GM18517 (cell line): ENCODE data around the gene GMEB2.

ENCODE experiments used
- ATAC-seq: cut with Tn5 transposase; IDR thresholded peaks from one replicate; pipeline ENCODE4 v1.9.1; 2021; ENCODE audit warnings: mild to moderate bottlenecking, moderate library complexity; ENCODE audit not compliant: unreplicated experiment

Gene GMEB2

DNA sequence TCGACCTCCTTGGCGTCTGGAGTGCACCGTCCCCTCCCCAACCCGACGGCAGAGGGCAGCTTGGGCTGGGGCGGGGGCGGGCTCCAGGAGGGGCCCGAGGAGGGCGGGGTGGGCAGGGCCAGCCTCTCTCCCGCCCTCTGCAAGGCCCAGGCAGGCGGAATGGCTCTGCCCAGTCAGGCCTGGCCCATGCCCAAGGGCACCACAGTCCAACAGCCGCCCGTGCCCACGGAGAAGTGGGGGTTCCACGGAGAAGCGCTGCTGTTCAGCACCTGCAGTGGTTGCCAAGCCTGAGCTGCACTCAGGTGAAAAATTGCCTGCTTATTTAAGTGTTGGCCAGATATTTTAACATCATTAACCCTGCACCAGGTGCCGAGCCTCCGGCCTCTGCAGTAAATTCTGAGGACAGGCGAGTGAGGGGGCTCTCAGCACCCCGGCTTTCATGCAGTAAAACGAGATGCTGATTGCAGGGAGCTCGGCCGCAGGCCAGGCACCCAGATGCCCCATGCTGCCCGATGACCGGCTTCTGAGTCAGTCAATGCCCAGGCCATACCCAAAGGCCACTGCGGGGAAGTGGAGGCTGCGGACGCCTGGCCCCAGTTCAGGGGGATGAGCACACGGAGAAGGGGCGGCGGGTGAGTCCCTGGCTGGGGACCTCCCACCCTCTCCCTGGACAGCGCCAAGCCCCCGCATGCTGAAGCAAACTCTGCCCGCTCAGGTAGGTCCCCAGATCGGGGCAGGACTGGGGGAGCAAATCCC is 79.0 kb downstream of the GMEB2 start, which contains the start of gene SRMS:
Gene SRMS (minus strand): TSS at position 25 of the 756 bp plus-strand sequence. CDS start 286 bp downstream, outside the sequence.
- no peak for ATAC-seq

DNA sequence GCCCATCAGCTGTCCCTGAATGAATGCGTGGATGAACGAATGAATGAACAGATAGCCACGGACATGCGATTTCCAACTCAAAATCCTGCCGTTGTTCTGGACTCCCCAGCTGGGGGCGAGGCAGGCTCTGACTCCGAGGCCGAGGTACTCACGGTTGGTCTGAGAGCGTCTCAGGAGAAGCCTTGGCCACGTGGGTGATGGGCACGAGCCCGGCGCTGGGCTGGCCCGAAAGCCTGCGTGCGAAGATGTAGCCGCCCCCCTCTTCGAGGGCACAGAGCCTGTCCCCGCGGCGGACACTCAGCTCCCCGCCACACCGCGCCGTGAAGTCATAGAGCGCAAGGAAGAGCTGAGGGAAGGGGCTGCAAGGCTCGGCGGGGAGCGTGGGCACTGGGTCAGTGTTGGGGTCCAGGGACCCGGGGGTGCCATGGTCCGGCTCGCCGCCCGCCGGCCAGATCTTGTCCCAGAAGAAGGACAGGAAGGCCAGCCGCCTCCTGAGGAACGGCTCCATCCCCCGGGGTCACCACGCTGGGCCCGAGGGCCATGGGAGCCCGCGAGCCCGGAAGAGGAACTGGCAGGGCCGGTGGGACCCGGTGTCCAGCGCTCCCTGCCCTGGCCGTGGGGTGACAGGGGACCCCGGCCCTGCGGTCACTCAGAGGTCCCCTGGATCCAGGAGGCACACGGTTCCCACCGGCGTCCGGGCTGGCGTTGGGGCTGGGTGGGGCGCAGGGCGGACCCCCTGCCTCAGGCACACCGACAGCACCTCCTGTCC is 79.8 kb downstream of the GMEB2 start:
- ATAC-seq = no peak

DNA sequence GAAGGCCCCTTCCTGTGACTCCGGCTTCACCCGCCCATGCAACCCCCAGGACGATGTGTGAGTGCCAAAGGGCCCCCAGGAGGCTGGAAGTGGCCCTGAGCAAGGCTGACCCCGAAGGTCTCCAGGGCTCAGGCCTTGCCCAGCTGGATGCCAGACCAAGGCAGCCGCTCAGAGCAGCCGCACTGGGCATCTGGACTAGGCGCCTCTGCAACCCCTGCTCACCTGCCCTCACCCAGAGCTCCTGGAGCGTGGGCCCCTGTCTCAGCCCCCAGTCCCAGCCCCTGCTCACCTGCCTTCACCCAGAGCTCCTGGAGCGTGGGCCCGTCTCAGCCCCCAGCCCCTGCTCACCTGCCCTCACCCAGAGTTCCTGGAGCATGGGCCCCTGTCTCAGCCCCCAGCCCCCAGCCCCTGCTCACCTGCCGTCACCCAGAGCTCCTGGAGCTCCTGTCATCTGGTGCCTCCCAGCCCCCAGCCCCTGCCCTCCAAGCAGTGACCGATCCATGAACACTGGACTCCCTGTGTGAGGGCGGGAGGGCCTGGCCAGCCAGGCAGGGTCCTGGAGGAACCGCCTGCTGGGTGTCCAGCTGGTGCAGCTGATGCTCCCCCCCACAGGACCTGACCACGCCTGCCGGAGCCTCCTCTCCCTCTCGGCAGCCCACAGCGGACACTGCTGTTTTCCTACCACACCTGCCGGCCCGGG is 80.5 kb downstream of the GMEB2 start:
- no peak for ATAC-seq

DNA sequence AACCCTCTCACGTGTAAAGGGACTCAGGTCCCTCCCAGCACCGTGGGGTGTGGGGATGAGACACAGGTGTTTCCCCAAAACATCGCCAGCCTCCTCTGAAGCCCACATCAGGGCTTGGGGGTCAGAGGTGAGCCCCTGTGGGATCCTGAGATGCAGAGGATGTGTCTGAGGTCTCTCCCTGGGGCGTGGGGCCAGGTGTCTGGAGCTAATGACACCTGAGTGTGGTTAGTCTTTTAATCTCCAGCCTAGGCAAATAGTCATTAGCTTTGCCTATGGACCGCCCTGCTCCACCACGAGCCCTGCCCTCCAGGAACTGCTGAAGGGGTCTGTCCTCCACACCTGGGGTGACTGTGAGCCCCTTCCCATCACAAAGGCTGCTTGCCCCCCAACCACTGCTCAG is 81.1 kb downstream of the GMEB2 start:
- ATAC-seq = no peak

DNA sequence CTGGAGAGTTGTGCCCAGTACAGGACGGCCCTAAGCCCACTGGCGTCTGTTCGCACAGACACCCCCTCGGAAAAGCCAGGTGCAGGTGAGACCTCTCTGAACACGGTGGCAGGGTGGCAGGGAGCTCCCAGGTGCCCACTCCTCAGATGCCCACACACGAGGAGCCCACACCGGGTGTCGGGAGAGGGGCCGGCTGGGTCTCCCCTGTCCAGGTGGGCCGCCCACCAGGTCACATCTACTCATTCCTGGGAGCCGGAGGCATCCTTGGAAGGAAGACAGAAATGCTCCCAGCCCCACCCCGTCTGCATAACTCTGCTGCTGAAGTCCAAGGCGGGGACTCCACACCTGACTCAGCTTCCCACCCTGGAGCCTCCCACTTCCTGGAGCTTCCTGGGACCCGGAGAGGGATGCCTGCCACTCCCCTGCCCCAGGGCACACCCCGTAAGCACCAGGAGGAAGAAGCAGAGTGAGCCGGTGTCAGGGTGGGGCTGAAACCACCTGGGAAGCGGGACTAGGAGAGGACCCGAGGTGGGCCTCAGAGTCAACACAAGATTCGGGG is 81.9 kb downstream of the GMEB2 start:
- ATAC-seq = no peak

DNA sequence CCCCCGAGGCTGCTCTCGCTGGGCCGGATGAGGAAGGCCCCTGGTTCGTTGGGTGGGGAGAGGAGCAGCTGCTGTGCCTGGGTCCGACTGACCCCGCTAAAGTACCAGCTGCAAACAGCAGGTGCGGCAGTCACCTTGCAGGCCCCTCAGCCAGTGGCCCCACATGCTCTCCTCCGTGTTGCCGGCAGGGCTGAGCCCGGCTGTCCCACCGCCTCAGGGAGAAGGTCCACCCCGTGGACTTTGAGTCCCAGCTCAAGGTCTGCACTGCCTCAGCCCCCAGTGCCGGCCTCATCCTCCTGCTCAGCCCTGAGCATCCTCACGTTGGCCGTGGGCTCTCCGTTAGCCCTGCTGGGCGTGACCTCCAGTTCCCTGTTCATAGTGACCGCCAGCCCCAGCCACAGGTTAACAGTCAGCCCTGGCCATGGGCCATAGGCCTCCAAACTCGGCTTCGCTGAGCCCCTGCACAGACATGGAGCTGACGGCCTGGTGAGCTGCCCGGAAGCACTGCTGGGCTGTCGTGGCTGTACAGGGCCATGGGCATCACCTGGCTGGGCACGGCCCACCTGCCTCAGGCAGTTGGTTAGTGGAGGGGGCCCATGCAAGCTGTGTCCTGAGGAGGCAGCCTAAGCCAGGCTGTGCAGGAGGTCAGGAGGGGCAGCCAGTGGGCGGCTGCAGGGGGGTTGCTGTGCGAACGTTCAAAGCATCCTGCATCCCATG is 82.5 kb downstream of the GMEB2 start:
- ATAC-seq = no peak

DNA sequence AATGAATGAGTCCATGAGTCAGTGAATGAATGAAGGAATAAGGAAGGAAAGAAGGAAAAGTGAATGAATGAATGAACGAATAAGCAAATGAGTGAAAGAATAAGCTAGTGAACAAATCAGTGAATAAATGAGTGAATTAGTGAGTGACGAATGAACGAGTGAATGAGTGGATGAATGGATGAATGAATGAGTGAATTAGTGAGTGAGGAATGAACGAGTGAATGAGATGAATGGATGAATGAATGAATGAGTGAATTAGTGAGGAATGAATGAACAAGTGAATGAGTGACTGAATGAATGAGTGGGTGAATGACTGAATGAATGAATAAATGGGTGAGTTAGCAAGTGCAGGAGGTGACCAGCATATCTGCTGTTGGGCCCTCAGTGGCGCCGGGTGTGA is 83.2 kb downstream of the GMEB2 start:
- no peak for ATAC-seq

DNA sequence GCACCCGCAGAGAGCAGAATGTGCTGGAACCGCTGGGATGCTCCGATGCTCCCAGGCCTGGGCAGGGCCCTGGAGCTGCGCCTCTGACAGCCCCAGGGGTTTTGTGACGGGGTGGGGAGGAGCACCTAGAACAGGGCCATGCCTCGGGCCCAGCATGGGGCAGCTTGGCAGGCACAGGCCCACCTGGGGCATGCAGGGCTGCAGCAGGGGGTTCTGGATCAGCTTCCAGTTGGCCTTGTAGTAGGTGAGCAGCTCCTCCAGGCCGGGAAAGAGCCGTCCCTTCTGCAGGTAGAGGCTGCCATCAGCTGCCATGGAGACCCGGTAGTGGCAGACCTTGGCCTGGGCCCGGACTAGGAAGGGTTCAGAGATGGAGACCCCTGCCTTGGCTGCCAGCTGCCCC is 83.8 kb downstream of the GMEB2 start:
- no peak for ATAC-seq

DNA sequence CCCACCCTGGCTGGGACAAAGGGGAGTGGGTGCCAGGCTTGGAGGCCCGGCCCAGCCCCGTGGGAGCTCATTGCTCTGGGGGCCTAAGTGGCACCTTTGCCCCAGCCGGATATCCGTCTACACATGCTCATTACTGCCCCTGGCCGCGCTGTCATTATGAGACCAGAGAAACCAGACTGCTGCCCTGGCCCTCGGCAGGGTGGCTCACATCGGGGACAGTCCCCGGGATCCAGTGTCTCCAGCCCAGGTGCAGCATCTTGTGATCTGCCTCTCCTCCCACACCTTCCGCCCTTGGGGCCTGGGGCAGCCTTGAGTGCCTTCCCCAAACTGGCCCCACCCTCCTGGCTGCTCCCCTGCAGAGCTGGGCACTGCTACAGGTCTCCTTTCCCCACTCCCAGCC is 84.2 kb downstream of the GMEB2 start:
- no peak for ATAC-seq

DNA sequence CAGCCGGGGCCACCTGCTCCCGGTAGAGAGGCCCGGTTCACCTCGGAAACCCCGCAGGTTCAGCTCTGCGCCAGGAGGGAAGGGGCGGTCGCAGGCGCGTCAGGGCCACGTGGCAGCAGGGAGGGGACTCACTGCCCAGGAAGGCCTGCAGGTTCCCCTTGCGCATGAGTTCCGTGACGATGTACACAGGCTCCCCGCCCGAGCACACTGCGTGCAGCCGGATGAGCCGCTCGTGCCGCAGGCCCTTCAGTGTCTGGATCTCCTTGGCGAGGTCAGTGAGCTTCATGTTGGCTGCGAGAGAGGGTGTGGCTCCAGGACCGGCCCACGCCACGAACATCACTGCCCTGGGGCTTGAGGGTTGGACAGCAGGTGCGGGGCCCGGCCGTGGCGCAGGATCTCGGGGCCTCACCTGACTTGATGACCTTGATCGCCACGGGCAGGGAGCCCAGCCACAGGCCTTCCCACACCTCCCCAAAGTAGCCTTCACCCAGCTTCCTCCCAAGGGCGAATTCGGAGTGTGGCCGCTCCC is 84.8 kb downstream of the GMEB2 start:
- no peak for ATAC-seq

DNA sequence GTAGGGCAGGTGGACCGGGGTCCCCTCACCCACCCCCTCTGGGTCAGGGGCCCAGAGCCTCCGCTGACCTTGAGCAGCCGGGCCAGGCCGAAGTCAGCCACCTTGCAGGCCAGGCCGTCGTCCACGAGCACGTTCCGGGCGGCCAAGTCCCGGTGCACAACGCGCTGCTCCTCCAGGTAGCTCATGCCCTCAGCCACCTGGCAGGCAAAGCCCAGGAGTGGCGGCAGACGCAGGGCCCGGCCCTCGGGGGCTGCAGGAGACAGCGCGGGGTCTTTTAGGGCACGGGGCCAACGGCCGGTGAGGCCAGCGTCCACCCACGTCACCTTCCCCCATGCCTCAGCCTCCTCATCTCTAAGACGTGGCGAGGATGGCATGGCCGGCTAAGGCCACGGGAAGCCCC is 85.5 kb downstream of the GMEB2 start:
- no peak for ATAC-seq

DNA sequence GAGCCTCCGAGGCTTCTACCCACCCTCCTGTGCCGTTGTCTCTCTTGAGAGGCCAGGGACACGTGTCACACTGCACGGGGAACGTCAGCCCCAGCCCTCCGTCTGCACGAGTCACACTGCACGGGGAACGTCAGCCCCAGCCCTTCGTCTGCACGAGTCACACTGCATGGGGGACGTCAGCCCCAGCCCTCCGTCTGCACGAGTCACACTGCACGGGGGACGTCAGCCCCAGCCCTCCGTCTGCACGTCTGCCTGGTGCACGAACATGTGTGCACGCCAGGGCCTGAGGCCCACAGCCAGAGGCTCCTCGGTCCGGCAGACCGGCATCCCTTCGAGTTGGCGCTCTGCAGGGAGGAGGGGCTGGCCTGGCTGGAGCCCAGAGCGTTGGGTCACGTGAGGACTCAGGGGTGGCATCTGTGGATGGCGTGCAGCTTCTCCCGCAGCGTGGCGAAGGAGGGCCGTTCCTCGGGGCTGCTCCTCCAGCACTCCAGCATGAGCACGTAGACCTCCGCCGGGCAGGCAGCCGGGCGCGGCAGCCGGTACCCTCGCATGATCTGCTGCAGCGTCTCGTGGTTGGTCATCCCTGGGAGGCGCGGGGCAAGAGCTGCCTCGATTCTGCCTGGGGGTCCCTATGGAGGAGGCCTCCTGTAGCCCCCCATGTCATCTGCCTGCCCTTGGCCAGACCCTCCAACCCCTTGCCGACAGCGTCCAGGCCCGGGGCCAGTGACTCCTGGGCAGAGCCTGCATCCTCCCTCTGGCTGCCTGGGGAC is 86.3 kb downstream of the GMEB2 start:
- no peak for ATAC-seq

DNA sequence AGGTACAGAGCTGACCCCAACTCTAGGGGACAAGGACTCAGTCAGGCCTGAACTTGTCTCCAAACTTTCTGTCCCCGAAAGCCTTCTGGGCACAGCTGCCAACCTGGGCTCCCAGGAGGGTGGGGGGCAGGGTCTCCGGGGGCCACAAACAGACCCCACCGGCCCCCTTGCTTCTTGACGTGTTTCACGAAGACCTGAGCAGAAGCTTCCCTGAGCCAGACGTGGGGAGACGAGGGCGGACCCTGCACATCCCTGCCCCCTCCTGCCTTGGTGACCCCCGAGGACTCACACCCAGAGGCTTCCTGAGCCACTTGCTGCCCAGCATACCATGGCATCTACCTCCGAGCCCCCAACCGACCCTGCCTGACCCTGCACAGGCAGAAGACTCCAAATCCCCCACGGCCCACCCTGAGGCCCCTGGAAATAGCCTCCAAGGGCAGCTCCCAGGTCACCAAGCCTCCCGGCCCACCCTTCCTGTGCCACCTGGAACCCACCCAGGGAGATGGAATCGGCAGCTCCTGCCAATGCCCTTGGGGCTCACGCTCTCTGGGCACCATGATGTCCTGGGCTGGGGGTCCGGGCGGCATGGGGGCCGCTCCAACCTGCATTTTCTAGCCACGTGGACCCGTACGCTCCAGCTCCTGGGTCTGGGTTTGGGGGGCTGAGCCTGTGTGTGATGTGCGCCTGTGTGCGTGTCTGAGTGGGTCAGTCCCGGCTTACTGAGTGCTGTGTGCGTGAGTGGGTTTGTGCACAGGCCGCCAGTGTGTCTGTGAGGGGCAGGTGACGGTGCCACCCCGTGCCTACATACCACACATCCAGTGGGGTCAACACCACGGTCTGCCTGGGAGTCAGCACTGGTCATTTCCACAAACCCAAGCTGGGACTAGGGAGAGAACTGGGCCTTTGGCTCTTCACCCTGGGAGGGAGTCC is 87.2 kb downstream of the GMEB2 start:
- no peak for ATAC-seq

DNA sequence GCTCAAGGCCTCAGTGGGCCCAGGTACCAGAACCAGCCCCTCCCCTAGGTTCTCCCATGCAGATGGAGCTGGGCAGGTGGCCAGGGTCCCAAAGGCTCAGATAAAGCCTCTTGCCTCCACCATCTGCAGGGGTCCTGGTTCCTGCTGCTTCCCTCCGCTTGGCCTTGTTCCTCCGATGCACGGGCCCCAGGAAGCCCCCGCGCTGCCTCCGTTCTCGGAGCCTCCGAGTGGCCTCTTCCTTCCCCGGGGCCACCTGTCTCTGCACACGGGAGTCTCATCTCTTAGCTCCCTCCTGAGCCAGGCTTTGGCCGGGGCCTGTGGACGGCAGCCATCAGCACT is 87.8 kb downstream of the GMEB2 start:
- no peak for ATAC-seq

DNA sequence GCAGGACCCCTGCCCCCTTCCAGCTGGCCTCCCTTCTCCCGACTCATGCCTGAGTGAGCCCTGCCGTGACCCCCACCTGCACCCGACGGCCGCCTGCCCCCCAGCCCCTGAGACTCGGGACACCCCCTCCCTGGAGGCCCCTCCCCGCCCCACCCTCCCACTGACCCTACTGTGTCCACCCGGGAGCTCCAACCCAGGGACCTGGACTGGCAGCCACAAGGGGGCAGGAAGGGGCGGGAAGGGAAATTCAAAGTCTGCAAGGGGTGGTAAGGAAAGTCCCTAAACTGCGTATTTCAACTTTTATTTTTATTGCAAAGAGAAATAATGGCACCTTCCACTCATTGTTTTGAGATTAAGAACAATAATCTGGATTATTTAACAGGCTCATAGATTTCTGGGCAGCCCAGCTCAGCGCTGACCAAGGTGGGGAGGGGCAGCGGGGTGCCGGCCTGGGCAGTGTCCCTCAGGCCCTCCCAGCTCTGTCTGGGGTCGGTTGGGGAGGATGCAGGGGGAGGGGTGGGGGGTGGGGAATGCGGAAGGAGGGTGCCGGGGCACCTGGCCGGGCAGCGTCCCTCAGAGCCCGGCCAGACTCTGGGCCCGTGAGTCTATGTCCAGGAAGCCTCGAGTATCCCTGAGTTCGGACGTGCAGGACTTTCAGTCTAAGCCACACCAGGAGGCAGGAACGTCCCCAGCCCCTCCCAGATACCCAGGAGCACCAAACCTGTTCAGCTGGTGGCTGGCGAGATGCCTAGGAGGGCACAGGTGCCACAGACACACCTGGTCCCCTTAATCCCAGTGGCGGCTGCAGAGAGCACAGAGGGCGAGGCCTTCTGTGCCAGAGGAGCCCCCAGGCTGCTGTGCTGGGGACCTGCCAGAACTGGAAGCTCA is 88.5 kb downstream of the GMEB2 start:
- no peak for ATAC-seq
